Measurements from ENCODE around the gene ZYG11B.
"Not testable (repeated sequence)": the region's sequence is repeated elsewhere in the genome, so short reads cannot be mapped to it uniquely, and the experiment has no call there.

The ZYG11B gene

GRCh38 chr1:52798331-52798730 lies 72.1 kb downstream of the ZYG11B start:
- Histone ChIP-seq H2BK12ac (ENCODE audit: low read length) (no peak overlapping the region), H3K4me2 (ENCODE audit: insufficient read depth, low read length, poor library complexity, severe bottlenecking) (no peak overlapping the region), H3K9ac (ENCODE audit: low read depth, low read length, poor library complexity) (no peak overlapping the region), H2AK5ac (ENCODE audit: low read depth, low read length) (no peak overlapping the region), H3K36me3 (replicated peaks in 1 of 2; ENCODE audit: control insufficient read depth in 2 of 2, insufficient read depth in 2 of 2, low read length in 2 of 2) (peaks cover 2 to 51% of the 10 kb centered on the region in 2 donors), H3K9me3 (replicated peaks in 1 of 2; ENCODE audit: control insufficient read depth in 2 of 2, insufficient read depth in 1 of 2, low read depth in 1 of 2, low read length in 2 of 2) (no peaks in the 10 kb centered on the region), H2BK15ac (ENCODE audit: low read length) (no peak overlapping the region), H2AFZ (ENCODE audit: low read length) (no peak overlapping the region), H4K91ac (ENCODE audit: low read depth, low read length, poor library complexity) (no peak overlapping the region), H3K18ac (ENCODE audit: low read length) (no peak overlapping the region), H3K23ac (ENCODE audit: low read depth, low read length, poor library complexity) (no peak overlapping the region), H3K27me3 (ENCODE audit: control insufficient read depth in 3 of 3, insufficient read depth in 3 of 3, low read depth in 1 of 3, low read length in 3 of 3) (no peaks in the 10 kb centered on the region), H3K79me1 (ENCODE audit: low read depth, low read length) (no peaks in the 10 kb centered on the region), H3K4me3 (ENCODE audit: low read length in 2 of 2) (no peak overlapping the region), H3K4me1 (ENCODE audit: control insufficient read depth in 2 of 2, insufficient read depth in 1 of 2, low read depth in 1 of 2, low read length in 2 of 2) (no peaks in the 10 kb centered on the region), H2BK120ac (ENCODE audit: low read depth, low read length) (no peak overlapping the region), H3K14ac (ENCODE audit: low read length) (no peak overlapping the region), H4K8ac (ENCODE audit: low read depth, low read length) (no peak overlapping the region), H2BK5ac (ENCODE audit: low read length) (no peak overlapping the region), H3K4ac (ENCODE audit: low read length) (no peak overlapping the region), H3K27ac (replicated peaks; ENCODE audit: low read length) (no peak overlapping the region)
- no peak for DNase-seq (ENCODE audit: low spot score)
- no CpG with 5 or more reads among the region's 3 CpGs for WGBS, 2 donors (ENCODE audit: extremely low coverage in 2 of 2, insufficient read length in 2 of 2, insufficient replicate concordance in 1 of 2)

- Histone ChIP-seq H3K79me1 (ENCODE audit: low read depth, low read length) (no peaks in the 10 kb centered on the region), H2BK5ac (ENCODE audit: low read length) (no peak overlapping the region), H3K14ac (ENCODE audit: low read length) (no peak overlapping the region), H3K4me1 (ENCODE audit: control insufficient read depth in 2 of 2, insufficient read depth in 1 of 2, low read depth in 1 of 2, low read length in 2 of 2) (no peaks in the 10 kb centered on the region), H4K8ac (ENCODE audit: low read depth, low read length) (no peak overlapping the region), H2AK5ac (ENCODE audit: low read depth, low read length) (no peak overlapping the region), H3K9ac (ENCODE audit: low read depth, low read length, poor library complexity) (no peak overlapping the region), H3K36me3 (replicated peaks in 1 of 2; ENCODE audit: control insufficient read depth in 2 of 2, insufficient read depth in 2 of 2, low read length in 2 of 2) (peaks cover 4 to 54% of the 10 kb centered on the region in 2 donors), H2AFZ (ENCODE audit: low read length) (no peak overlapping the region), H3K4me2 (ENCODE audit: insufficient read depth, low read length, poor library complexity, severe bottlenecking) (no peak overlapping the region), H2BK15ac (ENCODE audit: low read length) (no peak overlapping the region), H3K9me3 (replicated peaks in 1 of 2; ENCODE audit: control insufficient read depth in 2 of 2, insufficient read depth in 1 of 2, low read depth in 1 of 2, low read length in 2 of 2) (no peaks in the 10 kb centered on the region), H2BK120ac (ENCODE audit: low read depth, low read length) (no peak overlapping the region), H3K4me3 (ENCODE audit: low read length in 2 of 2) (no peak overlapping the region), H3K4ac (ENCODE audit: low read length) (no peak overlapping the region), H2BK12ac (ENCODE audit: low read length) (no peak overlapping the region), H3K27me3 (ENCODE audit: control insufficient read depth in 3 of 3, insufficient read depth in 3 of 3, low read depth in 1 of 3, low read length in 3 of 3) (no peaks in the 10 kb centered on the region), H3K27ac (replicated peaks; ENCODE audit: low read length) (no peak overlapping the region), H4K91ac (ENCODE audit: low read depth, low read length, poor library complexity) (no peak overlapping the region), H3K18ac (ENCODE audit: low read length) (no peak overlapping the region), H3K23ac (ENCODE audit: low read depth, low read length, poor library complexity) (no peak overlapping the region)
- no peak for DNase-seq (ENCODE audit: low spot score)
These were observed 74.8 kb downstream of the ZYG11B start for GRCh38 chr1:52801011-52801410.

- H3K36me3 ChIP-seq (replicated peaks in 1 of 2; ENCODE audit: control insufficient read depth in 2 of 2, insufficient read depth in 2 of 2, low read length in 2 of 2), result peaks cover 4 to 50% of the 10 kb centered on the region in 2 donors
- not testable (repeated sequence) for H2BK15ac ChIP-seq (ENCODE audit: low read length); H2BK120ac ChIP-seq (ENCODE audit: low read depth, low read length); H2BK5ac ChIP-seq (ENCODE audit: low read length); H4K91ac ChIP-seq (ENCODE audit: low read depth, low read length, poor library complexity); H3K4ac ChIP-seq (ENCODE audit: low read length); H3K4me3 ChIP-seq (ENCODE audit: low read length in 2 of 2); H3K4me1 ChIP-seq (ENCODE audit: control insufficient read depth in 2 of 2, insufficient read depth in 1 of 2, low read depth in 1 of 2, low read length in 2 of 2); H3K27ac ChIP-seq (replicated peaks; ENCODE audit: low read length); H4K8ac ChIP-seq (ENCODE audit: low read depth, low read length); H3K23ac ChIP-seq (ENCODE audit: low read depth, low read length, poor library complexity); H3K4me2 ChIP-seq (ENCODE audit: insufficient read depth, low read length, poor library complexity, severe bottlenecking); H3K14ac ChIP-seq (ENCODE audit: low read length); H2AFZ ChIP-seq (ENCODE audit: low read length); H3K9ac ChIP-seq (ENCODE audit: low read depth, low read length, poor library complexity); H3K27me3 ChIP-seq (ENCODE audit: control insufficient read depth in 3 of 3, insufficient read depth in 3 of 3, low read depth in 1 of 3, low read length in 3 of 3); H2BK12ac ChIP-seq (ENCODE audit: low read length); H3K9me3 ChIP-seq (replicated peaks in 1 of 2; ENCODE audit: control insufficient read depth in 2 of 2, insufficient read depth in 1 of 2, low read depth in 1 of 2, low read length in 2 of 2); H3K18ac ChIP-seq (ENCODE audit: low read length); H3K79me1 ChIP-seq (ENCODE audit: low read depth, low read length); DNase-seq (ENCODE audit: low spot score); H2AK5ac ChIP-seq (ENCODE audit: low read depth, low read length)
- no CpG with 5 or more reads among the region's 3 CpGs for WGBS, 2 donors (ENCODE audit: extremely low coverage in 2 of 2, insufficient read length in 2 of 2, insufficient replicate concordance in 1 of 2)
These were observed 77.8 kb downstream of the ZYG11B start for GRCh38 chr1:52804083-52804482.

GRCh38 chr1:52814465-52814864 lies 88.2 kb downstream of the ZYG11B start:
- no peak overlapping the region for H3K9ac ChIP-seq (ENCODE audit: low read depth, low read length, poor library complexity)
- H3K9me3 ChIP-seq (replicated peaks in 1 of 2; ENCODE audit: control insufficient read depth in 2 of 2, insufficient read depth in 1 of 2, low read depth in 1 of 2, low read length in 2 of 2), result peaks cover 0 to 1% of the 10 kb centered on the region in 2 donors
- no peak overlapping the region for H2BK15ac ChIP-seq (ENCODE audit: low read length)
- H3K18ac ChIP-seq (ENCODE audit: low read length), result no peak overlapping the region
- H3K23ac ChIP-seq (ENCODE audit: low read depth, low read length, poor library complexity), result no peak overlapping the region
- no peak overlapping the region for H3K4me3 ChIP-seq (ENCODE audit: low read length in 2 of 2)
- no peaks in the 10 kb centered on the region for H3K27me3 ChIP-seq (ENCODE audit: control insufficient read depth in 3 of 3, insufficient read depth in 3 of 3, low read depth in 1 of 3, low read length in 3 of 3)
- H3K36me3 ChIP-seq (replicated peaks in 1 of 2; ENCODE audit: control insufficient read depth in 2 of 2, insufficient read depth in 2 of 2, low read length in 2 of 2), result peaks cover 9 to 66% of the 10 kb centered on the region in 2 donors
- H2BK5ac ChIP-seq (ENCODE audit: low read length), result no peak overlapping the region
- H2AFZ ChIP-seq (ENCODE audit: low read length), result no peak overlapping the region
- H2AK5ac ChIP-seq (ENCODE audit: low read depth, low read length), result no peak overlapping the region
- H3K4me1 ChIP-seq (ENCODE audit: control insufficient read depth in 2 of 2, insufficient read depth in 1 of 2, low read depth in 1 of 2, low read length in 2 of 2), result no peaks in the 10 kb centered on the region
- no peak overlapping the region for H3K14ac ChIP-seq (ENCODE audit: low read length)
- no CpG with 5 or more reads among the region's 2 CpGs for WGBS, 2 donors (ENCODE audit: extremely low coverage in 2 of 2, insufficient read length in 2 of 2, insufficient replicate concordance in 1 of 2)
- H3K4me2 ChIP-seq (ENCODE audit: insufficient read depth, low read length, poor library complexity, severe bottlenecking), result no peak overlapping the region
- DNase-seq (ENCODE audit: low spot score), result no peak
- H3K79me1 ChIP-seq (ENCODE audit: low read depth, low read length), result no peaks in the 10 kb centered on the region
- H3K27ac ChIP-seq (replicated peaks; ENCODE audit: low read length), result no peak overlapping the region
- no peak overlapping the region for H4K8ac ChIP-seq (ENCODE audit: low read depth, low read length)
- H3K4ac ChIP-seq (ENCODE audit: low read length), result no peak overlapping the region
- H2BK12ac ChIP-seq (ENCODE audit: low read length), result no peak overlapping the region
- H4K91ac ChIP-seq (ENCODE audit: low read depth, low read length, poor library complexity), result no peak overlapping the region
- no peak overlapping the region for H2BK120ac ChIP-seq (ENCODE audit: low read depth, low read length)
